8988T (cell line): ENCODE data around the gene PRG2.
"Not testable (repeated sequence)": the region's sequence is repeated elsewhere in the genome, so short reads cannot be mapped to it uniquely, and the experiment has no call there.

Experiments used
- DNase-seq: peaks from one replicate; pipeline ENCODE4 v3.0.0; 2011

PRG2 gene

GRCh38 chr11:57342702-57343101 lies 47.7 kb downstream of the PRG2 start:
- DNase-seq, result no peak

GRCh38 chr11:57341250-57341808 lies 49.1 kb downstream of the PRG2 start:
- DNase-seq, result no peak

- no peak for DNase-seq
These were observed 50.3 kb downstream of the PRG2 start for GRCh38 chr11:57340039-57340615.

GRCh38 chr11:57339328-57339727 lies 51.1 kb downstream of the PRG2 start:
- no peak for DNase-seq

GRCh38 chr11:57338142-57338541 lies 52.3 kb downstream of the PRG2 start, which contains the start of gene P2RX3:
TSS of gene P2RX3 (plus strand) at chr11:57338352. CDS start at chr11:57338551, 199 bp downstream.
- no peak for DNase-seq

GRCh38 chr11:57336856-57337255 lies 53.6 kb downstream of the PRG2 start:
- not testable (repeated sequence) for DNase-seq
